Measurements from ENCODE around the gene ZNF438. TPM values are rescaled to one million over a fixed set of nuclear protein-coding genes. Genes with fewer than 3 reads are reported as not detected.

ZNF438 gene
- total and polyA plus RNA-seq, 2 of the 4 experiments (the other 2 are of a cell fraction) = 1.8 to 2.9 TPM

DNA sequence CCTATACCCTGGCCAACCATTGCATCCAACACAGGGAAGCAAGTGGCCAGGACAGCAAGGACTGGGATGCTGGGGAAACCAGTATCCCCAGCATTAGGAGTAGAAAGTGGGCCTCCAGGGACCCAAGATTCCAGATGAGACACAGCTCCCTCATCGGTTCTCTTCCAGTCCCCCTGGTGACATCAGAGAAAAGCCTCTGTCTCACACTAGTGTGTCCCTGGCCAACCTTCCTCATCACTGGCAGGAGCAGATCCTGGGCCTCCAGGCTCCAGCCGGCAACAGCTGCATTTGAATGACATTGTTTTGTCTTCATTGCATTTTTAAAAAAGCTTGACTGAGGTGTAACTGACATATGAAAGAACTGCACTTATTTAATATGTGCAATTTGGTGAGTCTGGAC, 224.8 kb downstream of the ZNF438 start:
- Histone ChIP-seq H3K36me3 (ENCODE audit: control insufficient read depth, insufficient read depth, low read length) (no peaks in the 10 kb centered on the region), H3K9me3 (ENCODE audit: control insufficient read depth, insufficient read depth, low read length) (no peaks in the 10 kb centered on the region), H3K9me1 (ENCODE audit: insufficient read depth, low read length) (peaks cover 4% of the 10 kb centered on the region; the same call in 1 of the 2 replicates), H4K8ac (ENCODE audit: low read depth in 2 of 2, low read length in 2 of 2) (no peak overlapping the region), H2AK5ac (ENCODE audit: low read depth, low read length) (no peak overlapping the region), H2AK9ac (replicated peaks; ENCODE audit: low read depth, low read length, poor library complexity) (no peak overlapping the region), H4K91ac (ENCODE audit: insufficient read depth, low read depth, low read length) (no peak overlapping the region), H3K14ac (replicated peaks; ENCODE audit: low read depth, low read length) (no peak overlapping the region), H2BK5ac (ENCODE audit: low read depth, low read length, poor library complexity, severe bottlenecking) (no peak overlapping the region), H3K4me1 (ENCODE audit: control insufficient read depth, insufficient read depth, low read length) (peaks cover 13% of the 10 kb centered on the region), H4K20me1 (ENCODE audit: insufficient read depth, low read length) (0 out of 2 replicates have a peak, but pooled peaks cover 3% of the 10 kb centered on the region), H4K5ac (ENCODE audit: low read depth, low read length) (no peak overlapping the region), H2BK120ac (ENCODE audit: low read depth, low read length) (no peak overlapping the region), H3K23ac (ENCODE audit: low read depth, low read length) (no peak overlapping the region), H3K27ac (ENCODE audit: insufficient read depth, low read length) (no peak overlapping the region), H3K56ac (ENCODE audit: extremely low read depth, insufficient read depth, low read length) (no peak overlapping the region), H2BK15ac (ENCODE audit: low read depth, low read length) (no peak overlapping the region), H3K4me2 (ENCODE audit: low read depth, low read length) (no peak overlapping the region), H3K27me3 (ENCODE audit: control insufficient read depth, insufficient read depth, low read length) (no peaks in the 10 kb centered on the region), H3K79me1 (ENCODE audit: low read depth in 1 of 2, low read length in 2 of 2) (no peaks in the 10 kb centered on the region), H2BK20ac (ENCODE audit: low read depth, low read length) (no peak overlapping the region), H3K4ac (ENCODE audit: low read depth, low read length) (no peak overlapping the region), H3K9ac (ENCODE audit: low read depth, low read length) (no peak overlapping the region), H3K4me3 (ENCODE audit: insufficient read depth, low read depth, low read length) (no peak overlapping the region), H2AFZ (replicated peaks; ENCODE audit: low read length, poor library complexity) (no peak overlapping the region), H3K18ac (ENCODE audit: low read depth, low read length) (no peak overlapping the region)
- intact Hi-C loops (cut with micrococcal nuclease) = no loop called here
- no TSS peak for BruUV-seq (replicated peaks)
- ChIA-PET POLR2A (ENCODE audit: unreplicated experiment) (no interaction called here), CTCF (no interaction called here)
- in situ Hi-C loops (cut with MboI; ENCODE audit: low sequenced_read_pairs) = no loop called here
- TF ChIP-seq CEBPB (IDR thresholded peaks at IDR 0.05; ENCODE audit: low read depth, low read length) = no peak
- TF ChIP-seq RFX5 (IDR thresholded peaks at IDR 0.05; ENCODE audit: low read depth, low read length) = no peak
- no peak for TF ChIP-seq POLR2A (IDR thresholded peaks at IDR 0.05; ENCODE audit: low read depth, low read length)
- TF ChIP-seq, protein P1, sequence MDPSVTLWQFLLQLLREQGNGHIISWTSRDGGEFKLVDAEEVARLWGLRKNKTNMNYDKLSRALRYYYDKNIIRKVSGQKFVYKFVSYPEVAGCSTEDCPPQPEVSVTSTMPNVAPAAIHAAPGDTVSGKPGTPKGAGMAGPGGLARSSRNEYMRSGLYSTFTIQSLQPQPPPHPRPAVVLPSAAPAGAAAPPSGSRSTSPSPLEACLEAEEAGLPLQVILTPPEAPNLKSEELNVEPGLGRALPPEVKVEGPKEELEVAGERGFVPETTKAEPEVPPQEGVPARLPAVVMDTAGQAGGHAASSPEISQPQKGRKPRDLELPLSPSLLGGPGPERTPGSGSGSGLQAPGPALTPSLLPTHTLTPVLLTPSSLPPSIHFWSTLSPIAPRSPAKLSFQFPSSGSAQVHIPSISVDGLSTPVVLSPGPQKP (IDR thresholded peaks at IDR 0.05; ENCODE audit: borderline replicate concordance, low read depth, low read length) = no peak
- no peak for TF ChIP-seq MXI1 (IDR thresholded peaks at IDR 0.05; ENCODE audit: borderline replicate concordance, low read depth, low read length)
- TF ChIP-seq RCOR1 (IDR thresholded peaks at IDR 0.05; ENCODE audit: insufficient replicate concordance, low read length) = no peak
- no peak for TF ChIP-seq MAFK (IDR thresholded peaks at IDR 0.05; ENCODE audit: low read depth, low read length)
- TF ChIP-seq RAD21 (IDR thresholded peaks at IDR 0.05; ENCODE audit: low read length) = no peak
- TF ChIP-seq, protein P2, sequence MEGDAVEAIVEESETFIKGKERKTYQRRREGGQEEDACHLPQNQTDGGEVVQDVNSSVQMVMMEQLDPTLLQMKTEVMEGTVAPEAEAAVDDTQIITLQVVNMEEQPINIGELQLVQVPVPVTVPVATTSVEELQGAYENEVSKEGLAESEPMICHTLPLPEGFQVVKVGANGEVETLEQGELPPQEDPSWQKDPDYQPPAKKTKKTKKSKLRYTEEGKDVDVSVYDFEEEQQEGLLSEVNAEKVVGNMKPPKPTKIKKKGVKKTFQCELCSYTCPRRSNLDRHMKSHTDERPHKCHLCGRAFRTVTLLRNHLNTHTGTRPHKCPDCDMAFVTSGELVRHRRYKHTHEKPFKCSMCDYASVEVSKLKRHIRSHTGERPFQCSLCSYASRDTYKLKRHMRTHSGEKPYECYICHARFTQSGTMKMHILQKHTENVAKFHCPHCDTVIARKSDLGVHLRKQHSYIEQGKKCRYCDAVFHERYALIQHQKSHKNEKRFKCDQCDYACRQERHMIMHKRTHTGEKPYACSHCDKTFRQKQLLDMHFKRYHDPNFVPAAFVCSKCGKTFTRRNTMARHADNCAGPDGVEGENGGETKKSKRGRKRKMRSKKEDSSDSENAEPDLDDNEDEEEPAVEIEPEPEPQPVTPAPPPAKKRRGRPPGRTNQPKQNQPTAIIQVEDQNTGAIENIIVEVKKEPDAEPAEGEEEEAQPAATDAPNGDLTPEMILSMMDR (conservative IDR thresholded peaks at IDR 0.05; ENCODE audit: low read depth, low read length) = no peak
- TF ChIP-seq, protein P3, sequence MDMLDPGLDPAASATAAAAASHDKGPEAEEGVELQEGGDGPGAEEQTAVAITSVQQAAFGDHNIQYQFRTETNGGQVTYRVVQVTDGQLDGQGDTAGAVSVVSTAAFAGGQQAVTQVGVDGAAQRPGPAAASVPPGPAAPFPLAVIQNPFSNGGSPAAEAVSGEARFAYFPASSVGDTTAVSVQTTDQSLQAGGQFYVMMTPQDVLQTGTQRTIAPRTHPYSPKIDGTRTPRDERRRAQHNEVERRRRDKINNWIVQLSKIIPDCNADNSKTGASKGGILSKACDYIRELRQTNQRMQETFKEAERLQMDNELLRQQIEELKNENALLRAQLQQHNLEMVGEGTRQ (IDR thresholded peaks at IDR 0.05; ENCODE audit: low read depth, low read length) = no peak
- no peak for TF ChIP-seq CHD1 (IDR thresholded peaks at IDR 0.05; ENCODE audit: low read depth, low read length)
- no peak for TF ChIP-seq BHLHE40 (IDR thresholded peaks at IDR 0.05; ENCODE audit: low read depth, low read length)
- TF ChIP-seq MAZ (IDR thresholded peaks at IDR 0.05; ENCODE audit: borderline replicate concordance, low read depth, low read length) = no peak
- no peak for TF ChIP-seq SMC3 (IDR thresholded peaks at IDR 0.05; ENCODE audit: low read depth, low read length)
- no CpG with 5 or more reads among the region's 2 CpGs for WGBS, 2 experiments (ENCODE audit: extremely low coverage in 2 of 2, insufficient read length in 1 of 2)
- dilution Hi-C loops (cut with HindIII; ENCODE audit: low sequenced_read_pairs, unreplicated experiment) = no loop called here
- DNase-seq = no peak
- ATAC-seq (ENCODE audit: low read depth) = no peak
